Ramos (cell line): ENCODE measurements around the gene PRPSAP1.

Experiments used
- in situ Hi-C: fragments of 300-500 bp; cut with MboI; formaldehyde crosslinking; loops from one replicate; pipeline ENCODE4 v1.14.3; 2022; ENCODE audit warnings: low sequenced_read_pairs; ENCODE audit not compliant: unreplicated experiment

Gene PRPSAP1

DNA sequence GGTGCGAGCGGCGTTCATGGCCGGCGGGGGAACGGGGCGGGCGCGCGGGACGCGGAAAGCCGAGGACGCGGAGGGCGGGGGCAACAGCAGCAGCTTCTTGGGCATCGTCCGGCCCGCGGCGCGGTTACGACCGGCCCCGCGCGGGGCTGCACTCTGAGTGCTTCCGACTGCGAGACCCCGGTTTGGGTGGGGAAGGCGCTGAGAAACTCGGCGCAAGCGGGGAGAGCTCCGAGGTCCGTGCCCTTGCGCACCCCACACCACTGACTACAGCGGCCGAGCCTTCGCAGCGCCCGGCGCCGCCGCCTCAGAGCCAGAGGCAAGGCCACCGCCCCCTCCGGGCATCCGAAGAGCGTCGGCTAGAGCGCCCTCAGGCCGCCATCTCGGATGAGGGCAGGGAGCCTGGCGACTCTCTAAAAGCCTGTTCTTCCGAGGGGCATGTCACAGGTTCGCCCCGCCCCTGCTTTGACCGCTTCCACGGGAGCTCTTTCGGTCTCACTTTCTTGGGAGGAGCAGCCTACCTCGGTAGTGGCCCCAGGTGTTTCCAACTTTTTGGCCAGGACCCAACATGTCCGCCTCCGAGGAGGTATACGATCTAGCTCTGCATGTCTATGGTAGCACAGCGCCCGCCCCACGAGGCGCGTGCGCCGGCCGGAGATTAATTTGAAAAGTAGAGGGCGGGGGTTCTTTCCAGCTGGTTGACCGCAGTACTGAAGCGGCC, at the start of gene PRPSAP1:
TSS of gene PRPSAP1 (minus strand) at position 318 of the 718 bp plus-strand sequence. CDS start at position 105, 213 bp downstream.
- in situ Hi-C loops = no loop called here

- in situ Hi-C loops = no loop called here
Observed at GRCh38 chr17:76402711-76403110, 49.0 kb upstream of the PRPSAP1 start.

DNA sequence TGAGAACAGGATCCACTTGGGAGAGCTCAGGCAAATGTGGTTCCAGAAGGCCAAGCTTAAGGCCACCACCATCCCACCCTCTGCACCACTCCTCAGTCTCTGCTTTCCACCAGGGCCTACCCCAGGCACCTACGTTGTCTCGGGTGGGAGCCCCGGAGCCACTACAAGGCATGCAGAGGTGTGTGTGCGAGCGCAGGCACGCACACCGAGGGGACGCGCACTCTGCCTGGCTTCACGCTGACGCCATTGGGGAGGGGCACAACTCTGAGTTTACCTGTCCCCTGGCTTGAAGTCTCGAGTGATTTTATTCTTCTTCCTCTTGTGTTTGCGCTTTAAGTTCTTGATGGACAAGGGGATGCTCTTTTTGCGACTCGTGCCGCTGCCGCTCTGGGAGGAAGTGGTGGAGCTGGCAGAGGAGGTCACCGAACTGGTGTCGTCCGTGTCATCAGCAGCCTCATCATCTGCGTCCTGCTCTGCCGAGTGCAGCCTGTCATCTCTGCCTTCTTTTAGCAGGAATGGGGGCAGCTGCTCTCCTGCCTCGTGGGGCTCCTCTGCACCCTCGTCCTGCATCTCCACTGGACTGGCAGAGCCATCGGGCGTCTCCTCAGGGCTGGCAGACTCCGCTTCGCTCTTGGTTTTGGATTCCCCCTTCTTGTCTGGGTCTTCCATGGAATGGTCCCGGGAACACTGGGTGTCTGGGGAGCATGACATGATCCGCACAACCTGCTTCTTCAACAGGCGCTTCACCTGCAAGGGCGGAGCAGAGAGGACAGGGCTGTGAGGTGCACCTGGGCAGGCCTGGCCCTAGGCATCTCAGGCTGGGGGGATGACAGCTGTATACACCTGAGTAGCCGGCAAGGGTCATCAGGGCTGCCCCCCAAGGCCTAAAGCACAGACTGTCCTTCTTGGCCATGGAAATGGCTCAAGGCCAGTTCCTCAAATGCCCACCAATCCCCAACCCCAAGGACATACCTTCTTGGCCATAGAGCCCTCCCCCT, 45.8 kb upstream of the PRPSAP1 start:
- in situ Hi-C loops = loop anchor here (5.0 kb wide), 1 partner anchor 97 kb away; no protein-coding TSS in a partner anchor

- in situ Hi-C loops = loop anchor here (5.0 kb wide), 1 partner anchor 96 kb away; no protein-coding TSS in a partner anchor
Observed at GRCh38 chr17:76398523-76399174, 44.9 kb upstream of the PRPSAP1 start.

DNA sequence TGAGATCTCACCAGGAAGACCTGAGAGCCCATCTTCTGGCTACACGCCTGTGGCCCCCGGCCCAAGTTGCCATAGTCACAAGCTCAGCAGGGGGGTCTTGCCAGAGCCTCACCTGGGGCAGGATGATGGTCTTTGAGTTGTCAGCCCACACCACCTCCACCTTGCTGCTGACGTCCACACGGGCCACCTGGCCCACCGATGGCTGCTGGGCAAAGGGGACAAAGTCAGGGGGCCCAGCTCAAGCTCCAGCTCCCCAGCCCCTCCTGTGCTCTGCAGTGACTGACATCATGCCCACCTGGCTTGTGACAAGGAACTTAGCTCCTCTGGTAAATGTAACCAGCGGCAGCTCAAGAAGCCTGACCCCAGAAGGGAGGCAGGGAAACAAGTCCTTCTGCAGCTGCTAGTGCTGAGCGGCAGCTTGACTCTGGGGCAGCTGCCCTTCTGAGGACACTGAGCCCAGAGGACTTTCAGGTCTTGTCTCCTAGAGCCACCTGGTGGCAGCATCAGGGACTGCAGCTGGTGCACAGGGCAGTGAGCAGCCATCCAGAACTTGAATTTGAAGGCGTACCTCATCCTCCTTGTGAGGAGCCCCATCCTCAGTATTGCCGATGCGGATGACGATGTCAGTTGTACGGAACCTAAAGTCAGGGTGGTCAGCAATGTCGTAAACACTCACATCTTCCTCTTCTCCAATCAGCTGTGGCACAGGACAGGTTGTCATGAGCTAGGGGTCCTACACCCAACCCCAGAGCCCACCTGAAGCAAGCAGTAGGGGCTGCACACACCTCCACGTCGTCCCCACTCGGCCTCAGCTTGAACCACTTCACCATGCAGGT, 44.2 kb upstream of the PRPSAP1 start:
- in situ Hi-C loops = loop anchor here (5.0 kb wide), 1 partner anchor 96 kb away; no protein-coding TSS in a partner anchor

- in situ Hi-C loops = loop anchor here (5.0 kb wide), 1 partner anchor 95 kb away; no protein-coding TSS in a partner anchor
Observed at GRCh38 chr17:76397184-76397583, 43.5 kb upstream of the PRPSAP1 start.

- in situ Hi-C loops = loop anchor here (5.0 kb wide), 1 partner anchor 94 kb away; no protein-coding TSS in a partner anchor
Observed at GRCh38 chr17:76395980-76396379, 42.3 kb upstream of the PRPSAP1 start.

DNA sequence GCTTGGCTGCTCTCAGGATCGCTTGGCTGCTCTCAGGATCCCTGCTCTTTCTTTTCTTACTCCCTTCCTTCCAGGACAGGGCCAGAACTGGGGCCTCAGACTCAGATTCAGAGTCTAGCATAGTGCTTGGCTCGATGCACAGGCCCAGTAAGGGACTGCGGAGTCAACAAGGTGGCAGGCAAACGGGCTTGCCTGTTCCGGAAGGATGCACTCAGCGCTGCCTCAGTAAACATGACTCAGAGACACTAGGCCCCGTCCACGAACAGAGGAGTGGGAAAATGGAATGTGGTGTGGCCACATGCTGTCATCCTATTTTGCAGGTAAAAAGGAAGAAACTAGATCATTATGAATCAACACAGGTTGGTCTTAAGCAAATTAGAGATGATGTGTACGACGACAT, 40.5 kb upstream of the PRPSAP1 start:
- in situ Hi-C loops = no loop called here

GRCh38 chr17:76391200-76391715, 37.5 kb upstream of the PRPSAP1 start:
- in situ Hi-C loops = no loop called here

DNA sequence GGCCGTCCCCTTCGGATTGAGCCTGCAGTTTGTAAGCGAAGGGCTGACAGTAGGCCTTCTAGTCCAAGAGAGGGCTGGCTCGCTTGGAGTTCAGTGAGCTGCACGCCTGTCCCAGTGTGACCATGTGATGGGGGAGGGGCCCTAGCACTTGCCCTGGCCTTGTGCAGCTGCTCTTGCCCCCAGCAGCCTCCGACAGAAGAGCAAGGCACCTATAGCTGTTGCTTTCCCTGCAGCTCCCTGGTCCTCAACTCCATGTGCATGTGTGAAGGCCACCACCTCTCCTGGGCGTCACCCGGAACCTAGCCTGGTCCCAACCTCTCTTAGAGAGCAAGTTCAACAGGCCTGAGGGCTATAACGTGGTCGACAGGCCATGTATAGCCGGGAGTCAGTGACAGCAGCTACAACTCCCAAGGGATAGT, 36.3 kb upstream of the PRPSAP1 start:
- in situ Hi-C loops = no loop called here

DNA sequence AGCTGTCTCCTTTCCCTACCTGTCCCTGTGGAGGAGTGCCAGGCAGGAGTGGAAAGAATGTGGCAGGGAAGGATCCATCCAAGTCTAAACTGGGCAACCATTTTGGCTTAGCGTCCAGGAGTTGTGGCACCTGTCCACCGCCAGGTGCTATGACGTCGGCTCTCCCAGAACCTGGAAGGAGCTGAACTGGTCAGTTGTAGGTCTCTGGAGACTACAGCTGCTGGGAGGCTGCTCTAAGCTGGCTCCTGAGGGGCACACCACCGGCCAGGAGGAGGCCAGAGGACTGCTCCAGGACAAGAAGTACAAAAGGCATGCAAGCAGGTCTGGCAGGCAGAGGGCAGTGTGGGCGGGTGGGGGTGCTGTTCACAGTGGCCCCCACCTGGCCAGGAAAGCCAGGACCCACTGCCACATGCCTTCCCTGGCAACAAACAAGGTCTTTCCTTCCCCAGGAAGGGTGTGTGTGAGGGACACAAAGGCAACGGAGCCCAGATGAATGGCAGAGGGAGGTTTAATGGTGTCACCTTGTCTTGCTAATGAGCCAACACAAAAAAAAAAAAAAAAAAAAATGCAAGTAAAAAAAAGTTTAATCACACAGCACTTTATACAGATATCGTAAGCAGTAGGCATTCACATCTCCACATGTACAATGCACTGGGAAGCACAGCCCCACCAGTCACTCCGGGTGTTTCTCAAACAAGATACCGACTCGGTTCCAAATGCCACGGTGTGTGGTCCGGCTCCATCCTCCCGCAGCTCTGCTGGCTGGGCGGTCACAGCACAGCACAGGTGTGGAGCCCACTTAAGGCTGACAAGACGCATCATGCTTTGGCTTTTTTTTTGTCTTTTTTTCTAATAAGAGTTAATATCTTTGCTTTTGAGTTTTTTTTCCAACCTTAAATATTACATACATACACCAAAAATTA, 35.5 kb upstream of the PRPSAP1 start:
- in situ Hi-C loops = no loop called here

DNA sequence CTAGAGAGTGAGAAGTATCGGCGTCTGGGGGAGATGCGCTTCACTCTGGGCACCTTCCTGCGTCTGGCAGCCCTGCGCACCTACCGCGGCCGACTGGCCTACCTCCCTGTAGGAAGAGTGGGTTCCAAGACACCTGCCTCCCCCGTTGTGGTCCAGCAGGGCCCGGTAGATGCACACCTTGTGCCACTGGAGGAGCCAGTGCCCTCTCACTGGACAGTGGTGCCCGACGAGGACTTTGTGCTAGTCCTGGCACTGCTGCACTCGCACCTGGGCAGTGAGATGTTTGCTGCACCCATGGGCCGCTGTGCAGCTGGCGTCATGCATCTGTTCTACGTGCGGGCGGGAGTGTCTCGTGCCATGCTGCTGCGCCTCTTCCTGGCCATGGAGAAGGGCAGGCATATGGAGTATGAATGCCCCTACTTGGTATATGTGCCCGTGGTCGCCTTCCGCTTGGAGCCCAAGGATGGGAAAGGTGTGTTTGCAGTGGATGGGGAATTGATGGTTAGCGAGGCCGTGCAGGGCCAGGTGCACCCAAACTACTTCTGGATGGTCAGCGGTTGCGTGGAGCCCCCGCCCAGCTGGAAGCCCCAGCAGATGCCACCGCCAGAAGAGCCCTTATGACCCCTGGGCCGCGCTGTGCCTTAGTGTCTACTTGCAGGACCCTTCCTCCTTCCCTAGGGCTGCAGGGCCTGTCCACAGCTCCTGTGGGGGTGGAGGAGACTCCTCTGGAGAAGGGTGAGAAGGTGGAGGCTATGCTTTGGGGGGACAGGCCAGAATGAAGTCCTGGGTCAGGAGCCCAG, 33.5 kb upstream of the PRPSAP1 start:
- in situ Hi-C loops = no loop called here

DNA sequence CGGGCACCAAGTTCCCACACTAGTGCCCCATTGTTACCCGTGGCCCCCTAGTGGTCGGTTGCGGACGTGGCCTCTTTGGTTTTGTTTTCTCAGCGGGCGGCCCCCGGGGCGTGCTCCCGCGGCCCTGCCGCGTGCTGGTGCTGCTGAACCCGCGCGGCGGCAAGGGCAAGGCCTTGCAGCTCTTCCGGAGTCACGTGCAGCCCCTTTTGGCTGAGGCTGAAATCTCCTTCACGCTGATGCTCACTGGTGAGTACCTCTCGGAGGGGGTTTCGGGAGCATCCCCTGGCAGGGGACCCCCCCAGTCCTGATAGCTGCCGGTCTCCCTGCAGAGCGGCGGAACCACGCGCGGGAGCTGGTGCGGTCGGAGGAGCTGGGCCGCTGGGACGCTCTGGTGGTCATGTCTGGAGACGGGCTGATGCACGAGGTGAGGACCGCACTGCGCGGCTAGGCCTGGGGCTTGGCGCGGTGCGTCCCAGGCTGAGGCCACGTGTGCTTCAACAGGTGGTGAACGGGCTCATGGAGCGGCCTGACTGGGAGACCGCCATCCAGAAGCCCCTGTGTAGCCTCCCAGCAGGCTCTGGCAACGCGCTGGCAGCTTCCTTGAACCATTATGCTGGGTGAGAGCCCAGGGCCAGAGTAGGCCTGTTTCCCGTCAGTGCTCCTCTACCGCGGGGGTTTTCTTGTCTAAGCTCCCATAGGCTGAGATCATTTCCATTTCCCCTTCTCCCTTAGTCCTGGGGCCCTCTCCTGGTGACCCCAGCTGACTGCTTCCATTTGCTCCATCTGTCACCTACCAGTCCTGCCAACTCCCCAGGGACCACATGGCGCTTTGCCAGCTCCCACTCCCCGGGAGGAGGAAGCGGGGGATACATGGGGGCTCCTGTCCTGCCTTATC, 32.4 kb upstream of the PRPSAP1 start:
- in situ Hi-C loops = no loop called here

DNA sequence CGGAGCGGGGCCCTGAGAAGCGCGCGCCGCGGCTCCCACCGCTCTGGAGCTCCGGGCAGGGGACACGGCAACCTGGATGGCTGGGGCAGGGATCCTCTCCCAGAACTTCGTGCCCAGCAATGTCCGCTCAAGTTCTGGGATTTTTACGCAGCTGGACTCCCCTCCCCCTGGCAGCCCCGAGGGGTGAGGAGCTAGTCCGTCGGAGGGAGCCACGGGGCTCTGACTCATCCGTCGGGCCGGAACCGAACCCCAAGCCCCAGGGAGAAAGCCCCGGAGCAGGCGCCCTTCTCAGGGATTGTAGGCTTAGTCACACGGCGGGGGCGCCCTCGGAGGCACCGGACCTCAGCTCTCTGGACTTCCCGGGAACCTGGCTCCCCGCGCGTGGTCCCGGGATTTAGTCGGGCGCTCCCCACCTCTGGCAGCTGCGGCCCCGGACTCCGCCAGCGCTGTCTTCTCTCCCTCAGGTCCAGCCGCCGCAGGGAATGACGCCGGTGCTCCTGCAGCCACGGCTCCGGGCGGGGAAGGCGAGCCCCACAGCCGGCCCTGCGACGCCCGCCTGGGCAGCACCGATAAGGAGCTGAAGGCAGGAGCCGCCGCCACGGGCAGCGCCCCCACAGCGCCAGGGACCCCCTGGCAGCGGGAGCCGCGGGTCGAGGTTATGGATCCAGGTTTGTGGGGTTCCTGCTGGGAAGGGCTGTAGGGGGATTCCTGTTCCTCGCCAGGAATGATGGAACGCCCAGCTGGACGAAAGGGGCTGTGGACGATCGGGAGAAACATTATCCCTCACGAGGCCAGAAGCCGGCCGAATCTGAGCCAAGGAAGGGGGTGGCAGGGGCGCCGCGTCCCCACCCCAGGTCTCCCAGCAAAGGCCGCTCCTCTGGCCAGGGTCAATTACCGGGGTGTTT, 31.5 kb upstream of the PRPSAP1 start:
- in situ Hi-C loops = no loop called here

- in situ Hi-C loops = no loop called here
Observed at GRCh38 chr17:76384222-76384986, 30.7 kb upstream of the PRPSAP1 start, which contains the start of gene SPHK1. TSS of gene SPHK1 (plus strand) at chr17:76384609. CDS start at chr17:76385645, 1,036 bp downstream.
